GM12865 (cell line): ENCODE measurements around the gene AHCYL1.

ENCODE experiments used
- DNase-seq: peaks from one replicate; pipeline ENCODE4 v3.0.0; 2010; ENCODE audit warnings: low read depth
- H3K4me3 ChIP-seq: 2 replicates; pipeline ENCODE4 v1.5.1; 2011; ENCODE audit warnings: mild to moderate bottlenecking, low read depth, low read length, control low read depth
- CTCF ChIP-seq: IDR thresholded peaks from 2 replicates; pipeline ENCODE4 v1.5.1; 2011; ENCODE audit warnings: low read length, control low read depth, low read depth, inconsistent platforms; ENCODE audit not compliant: insufficient read depth; ENCODE audit errors: missing control alignments

AHCYL1 gene

DNA sequence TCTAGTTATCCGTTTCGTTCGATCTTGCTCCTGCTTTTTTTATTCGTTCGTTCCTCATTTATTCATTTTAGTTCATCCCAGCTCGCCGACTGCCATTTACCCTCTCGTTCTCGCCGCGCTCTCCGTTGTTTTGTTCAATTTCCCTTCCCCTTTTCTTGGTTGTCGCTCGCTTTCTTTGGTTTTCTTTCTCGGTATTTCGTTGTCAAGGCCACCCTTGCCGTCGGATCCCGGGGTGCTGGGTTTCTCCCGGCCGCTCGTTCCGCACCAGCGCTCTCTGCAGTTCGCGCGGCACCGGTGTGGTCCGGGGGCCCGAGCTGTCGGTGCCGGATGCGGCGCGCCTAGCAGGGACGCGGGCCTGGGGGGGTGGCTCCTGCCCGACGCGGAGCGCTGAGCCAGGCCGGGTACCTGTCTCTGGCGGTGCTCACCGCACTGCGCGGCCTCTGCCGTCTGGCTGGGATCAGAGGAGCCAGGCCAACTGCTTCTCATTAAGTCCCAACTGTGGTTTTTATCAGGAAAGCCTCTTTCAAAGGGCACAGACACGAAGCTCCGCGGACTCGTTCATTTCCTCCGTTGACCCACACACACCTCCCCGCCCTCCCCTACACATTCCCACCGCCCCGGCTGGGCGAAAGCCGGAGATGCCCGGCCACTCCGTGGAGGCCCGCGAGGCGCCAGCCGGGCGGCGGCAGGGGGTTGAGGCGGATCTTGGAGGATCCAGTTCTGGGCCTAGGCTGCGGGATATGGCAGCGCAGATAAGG, 84.3 kb downstream of the AHCYL1 start:
- DNase-seq = no peak
- no peak overlapping the region for H3K4me3 ChIP-seq
- no peak for TF ChIP-seq CTCF

- no peak for TF ChIP-seq CTCF
- DNase-seq = no peak
- H3K4me3 ChIP-seq = no peak overlapping the region
Observed at GRCh38 chr1:110069404-110070281, 85.1 kb downstream of the AHCYL1 start.

DNA sequence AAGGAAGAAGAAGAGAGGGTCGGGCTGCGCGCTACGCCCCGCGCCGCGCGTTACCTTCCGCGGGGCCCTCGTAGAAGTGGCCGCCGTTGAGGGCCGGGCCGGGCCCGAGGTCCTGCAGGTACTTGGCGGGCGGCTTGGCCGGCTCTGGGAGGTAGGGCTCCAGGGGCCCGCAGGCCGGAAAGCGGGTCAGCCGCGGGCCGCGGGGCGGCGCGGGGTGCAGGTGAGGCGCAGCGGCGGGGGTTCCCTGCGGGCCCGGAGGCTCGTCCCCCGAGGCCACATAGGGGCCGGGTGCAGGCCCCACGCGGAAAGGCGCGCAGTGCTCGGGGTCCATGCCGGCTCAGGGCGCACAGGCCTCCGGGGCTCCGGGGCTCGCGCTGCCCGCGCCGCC, 85.7 kb downstream of the AHCYL1 start:
- TF ChIP-seq CTCF = no peak
- H3K4me3 ChIP-seq = no peak overlapping the region
- no peak for DNase-seq

DNA sequence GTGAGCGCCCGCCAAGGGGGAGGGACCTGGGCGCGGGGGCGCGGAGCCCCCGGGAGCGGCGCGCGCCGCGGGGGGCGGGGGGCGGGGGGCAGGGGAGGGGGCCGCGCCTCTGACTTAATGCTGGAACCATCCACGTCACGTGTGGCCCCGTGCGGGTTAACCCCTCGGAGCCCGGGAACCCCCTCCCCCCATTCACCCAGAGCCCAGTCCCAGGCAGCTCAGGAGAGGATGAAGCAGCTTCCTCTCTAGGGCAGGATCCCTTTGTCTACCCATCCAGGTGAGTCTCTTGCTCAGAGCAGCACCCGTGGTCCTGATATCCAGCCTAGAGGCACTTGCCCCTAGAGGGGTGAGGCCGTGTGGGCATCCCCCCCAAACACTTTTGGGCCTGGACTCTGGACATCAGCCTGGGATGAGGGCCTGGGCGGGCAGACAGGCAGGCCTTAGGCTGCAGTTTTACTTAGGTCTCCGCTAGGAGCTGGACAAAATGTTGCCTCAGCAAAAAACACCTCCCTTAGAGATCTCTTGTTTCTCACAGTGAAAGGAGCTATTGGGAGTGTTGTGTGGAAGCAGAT, 86.2 kb downstream of the AHCYL1 start, which contains the start of gene ALX3:
TSS of gene ALX3 (minus strand) at position 2 of the 572 bp plus-strand sequence. CDS start 60 bp downstream, outside the sequence.
- no peak within 1 kb of the TSS for H3K4me3 ChIP-seq
- DNase-seq = no peak
- no peak for TF ChIP-seq CTCF
